Parathyroid adenoma (tissue), 2 donors: ENCODE measurements around the gene AMPD1.

Source experiments
- H2AFZ ChIP-seq: fragments of 300-600 bp; sonication (generic); one replicate; pipeline ENCODE4 v1.7.0; 2017; ENCODE audit warnings: antibody characterized with exemption, mild to moderate bottlenecking
- H3K27ac ChIP-seq: fragments of 300-600 bp; sonication (generic); one replicate; pipeline ENCODE4 v1.7.0; 2017
- H3K27me3 ChIP-seq: fragments of 300-600 bp; sonication (generic); one replicate; pipeline ENCODE4 v1.7.0; 2017; ENCODE audit warnings: low read length; ENCODE audit not compliant: control insufficient read depth, insufficient read depth
- H3K36me3 ChIP-seq: fragments of 300-600 bp; sonication (generic); one replicate; pipeline ENCODE4 v1.7.0; 2017; ENCODE audit warnings: low read length; ENCODE audit not compliant: control insufficient read depth, insufficient read depth
- H3K4me1 ChIP-seq: fragments of 300-600 bp; sonication (generic); one replicate; pipeline ENCODE4 v1.7.0; 2017; ENCODE audit warnings: control low read depth
- H3K4me2 ChIP-seq: fragments of 300-600 bp; sonication (generic); one replicate; pipeline ENCODE4 v1.7.0; 2017; ENCODE audit warnings: low read length
- H3K4me3 ChIP-seq: fragments of 300-600 bp; sonication (generic); one replicate; pipeline ENCODE4 v1.7.0; 2017; ENCODE audit warnings: low read depth, low read length
- H3K79me2 ChIP-seq: fragments of 300-600 bp; sonication (generic); one replicate; pipeline ENCODE4 v1.7.0; 2017; ENCODE audit warnings: control low read depth
- H3K9ac ChIP-seq: fragments of 300-600 bp; sonication (generic); one replicate; pipeline ENCODE4 v1.7.0; 2017; ENCODE audit warnings: mild to moderate bottlenecking
- H3K9me3 ChIP-seq: fragments of 300-600 bp; sonication (generic); one replicate; pipeline ENCODE4 v1.7.0; 2017; ENCODE audit warnings: low read length; ENCODE audit not compliant: control insufficient read depth
- CTCF ChIP-seq: fragments of 300-600 bp; sonication (generic); IDR thresholded peaks from one replicate; pipeline ENCODE4 v1.7.0; 2017; ENCODE audit warnings: antibody characterized with exemption, mild to moderate bottlenecking
- donor health status: primary hyperparathyroidism.

Gene AMPD1

GRCh38 chr1:114688526-114688925, 6.8 kb downstream of the AMPD1 start:
- H3K4me3 ChIP-seq: no peak overlapping the region
- no peak for TF ChIP-seq CTCF

GRCh38 chr1:114685851-114686250, 9.5 kb downstream of the AMPD1 start:
- Histone ChIP-seq H3K27ac (no peak overlapping the region), H3K4me1 (no peaks in the 10 kb centered on the region), H3K9ac (no peak overlapping the region), H3K4me2 (no peak overlapping the region), H2AFZ (no peak overlapping the region), H3K79me2 (no peaks in the 10 kb centered on the region), H3K9me3 (no peaks in the 10 kb centered on the region), H3K36me3 (no peaks in the 10 kb centered on the region), H3K4me3 (no peak overlapping the region), H3K27me3 (no peaks in the 10 kb centered on the region)
- no peak for TF ChIP-seq CTCF

More at GRCh38 chr1:114688526-114688925, 6.8 kb downstream of the AMPD1 start:
- H3K36me3 ChIP-seq: no peaks in the 10 kb centered on the region
- H3K4me1 ChIP-seq: no peaks in the 10 kb centered on the region
- H3K27ac ChIP-seq: no peak overlapping the region
- no peak overlapping the region for H2AFZ ChIP-seq
- H3K9me3 ChIP-seq: no peaks in the 10 kb centered on the region
- no peaks in the 10 kb centered on the region for H3K79me2 ChIP-seq
- no peaks in the 10 kb centered on the region for H3K27me3 ChIP-seq
- H3K9ac ChIP-seq: no peak overlapping the region
- H3K4me2 ChIP-seq: no peak overlapping the region

GRCh38 chr1:114677691-114678090, 17.7 kb downstream of the AMPD1 start:
- no peaks in the 10 kb centered on the region for H3K36me3 ChIP-seq
- no peak overlapping the region for H3K4me2 ChIP-seq
- no peaks in the 10 kb centered on the region for H3K79me2 ChIP-seq
- H2AFZ ChIP-seq: no peak overlapping the region
- H3K9me3 ChIP-seq: no peaks in the 10 kb centered on the region
- no peak for TF ChIP-seq CTCF
- no peaks in the 10 kb centered on the region for H3K4me1 ChIP-seq
- H3K9ac ChIP-seq: no peak overlapping the region
- no peaks in the 10 kb centered on the region for H3K27me3 ChIP-seq
- H3K4me3 ChIP-seq: no peak overlapping the region
- H3K27ac ChIP-seq: no peak overlapping the region

- no peak overlapping the region for H3K4me2 ChIP-seq
Observed at GRCh38 chr1:114676115-114676514, 19.2 kb downstream of the AMPD1 start.

More at GRCh38 chr1:114676115-114676514, 19.2 kb downstream of the AMPD1 start:
- H2AFZ ChIP-seq: no peak overlapping the region
- no peaks in the 10 kb centered on the region for H3K9me3 ChIP-seq
- H3K9ac ChIP-seq: no peak overlapping the region
- H3K27me3 ChIP-seq: no peaks in the 10 kb centered on the region
- H3K4me3 ChIP-seq: no peak overlapping the region
- H3K79me2 ChIP-seq: no peaks in the 10 kb centered on the region
- no peaks in the 10 kb centered on the region for H3K36me3 ChIP-seq
- no peak overlapping the region for H3K27ac ChIP-seq
- no peaks in the 10 kb centered on the region for H3K4me1 ChIP-seq
- no peak for TF ChIP-seq CTCF
